H9 (cell line): ENCODE measurements around the gene MMP23B. TPM values are rescaled to one million over a fixed set of nuclear protein-coding genes. Genes with fewer than 3 reads are reported as not detected.
"Not testable (repeated sequence)": the region's sequence is repeated elsewhere in the genome, so short reads cannot be mapped to it uniquely, and the experiment has no call there.

Source experiments
- DNase-seq: peaks from one replicate; pipeline ENCODE4 v3.0.0-alpha.2; 2017
- H2AFZ ChIP-seq: one replicate; pipeline ENCODE4 v1.6.1; 2013; ENCODE audit warnings: mild to moderate bottlenecking, low read length, control low read depth, moderate library complexity
- H2AK5ac ChIP-seq: 2 replicates; pipeline ENCODE4 v1.6.1; 2013; ENCODE audit warnings: low read length, control low read depth, mixed read lengths; ENCODE audit not compliant: insufficient read length
- H2BK120ac ChIP-seq: one replicate; pipeline ENCODE4 v1.6.1; 2013; ENCODE audit warnings: low read depth, mild to moderate bottlenecking, low read length, control low read depth, inconsistent platforms; ENCODE audit not compliant: poor library complexity, severe bottlenecking
- H2BK12ac ChIP-seq: 2 replicates; pipeline ENCODE4 v1.6.1; 2013; ENCODE audit warnings: low read length, control low read depth, mixed read lengths, low read depth; ENCODE audit not compliant: insufficient read length
- H2BK15ac ChIP-seq: 2 replicates; pipeline ENCODE4 v1.6.1; 2013; ENCODE audit warnings: low read depth, low read length, control low read depth
- H2BK20ac ChIP-seq: one replicate; pipeline ENCODE4 v1.6.1; 2013; ENCODE audit warnings: low read depth, mild to moderate bottlenecking, low read length, control low read depth, inconsistent platforms; ENCODE audit not compliant: poor library complexity, severe bottlenecking
- H2BK5ac ChIP-seq: 2 replicates; pipeline ENCODE4 v1.6.1; 2013; ENCODE audit warnings: low read length, control low read depth, mixed read lengths; ENCODE audit not compliant: insufficient read length
- H3K14ac ChIP-seq: 2 replicates; pipeline ENCODE4 v1.6.1; 2013; ENCODE audit warnings: low read length, control low read depth; ENCODE audit not compliant: insufficient read depth
- H3K18ac ChIP-seq: 2 replicates; pipeline ENCODE4 v1.6.1; 2013; ENCODE audit warnings: low read depth, mild to moderate bottlenecking, mixed read lengths, low read length, control low read depth; ENCODE audit not compliant: insufficient read length
- H3K23ac ChIP-seq: 2 replicates; pipeline ENCODE4 v1.6.1; 2013; ENCODE audit warnings: low read length, control low read depth, mixed read lengths, low read depth; ENCODE audit not compliant: insufficient read length
- H3K23me2 ChIP-seq: 2 replicates; pipeline ENCODE4 v1.6.1; 2013; ENCODE audit warnings: low read depth, mild to moderate bottlenecking, mixed read lengths, low read length, control low read depth; ENCODE audit not compliant: insufficient read length, poor library complexity, severe bottlenecking
- H3K27ac ChIP-seq: 2 replicates; pipeline ENCODE4 v1.5.1; 2013; ENCODE audit warnings: low read length, control low read depth, mixed read lengths, low read depth; ENCODE audit not compliant: insufficient read length
- H3K27me3 ChIP-seq: 2 replicates; pipeline ENCODE4 v1.6.1; 2013; ENCODE audit warnings: low read length, control low read depth, inconsistent platforms; ENCODE audit not compliant: insufficient read depth
- H3K4ac ChIP-seq: 2 replicates; pipeline ENCODE4 v1.6.1; 2013; ENCODE audit warnings: low read depth, mild to moderate bottlenecking, control low read depth, inconsistent platforms, low read length, moderate library complexity
- H3K4me1 ChIP-seq: 2 replicates; pipeline ENCODE4 v1.6.1; 2013; ENCODE audit warnings: low read length, control low read depth, inconsistent platforms; ENCODE audit not compliant: insufficient read depth
- H3K4me2 ChIP-seq: 2 replicates; pipeline ENCODE4 v1.6.1; 2013; ENCODE audit warnings: low read length, control low read depth, mixed read lengths; ENCODE audit not compliant: insufficient read length, insufficient read depth
- H3K56ac ChIP-seq: 2 replicates; pipeline ENCODE4 v1.6.1; 2013; ENCODE audit warnings: low read depth, mild to moderate bottlenecking, mixed read lengths, low read length, control low read depth; ENCODE audit not compliant: insufficient read length
- H3K79me1 ChIP-seq: 2 replicates; pipeline ENCODE4 v1.6.1; 2013; ENCODE audit warnings: low read depth, mild to moderate bottlenecking, moderate library complexity, low read length, control low read depth, inconsistent platforms; ENCODE audit not compliant: insufficient read depth, poor library complexity, severe bottlenecking
- H3K79me2 ChIP-seq: 2 replicates; pipeline ENCODE4 v1.6.1; 2013; ENCODE audit warnings: low read length, control low read depth, inconsistent platforms; ENCODE audit not compliant: insufficient read depth
- H3K9ac ChIP-seq: 2 replicates; pipeline ENCODE4 v1.6.1; 2013; ENCODE audit warnings: low read length, control low read depth, mixed read lengths; ENCODE audit not compliant: insufficient read length; ENCODE audit errors: extremely low read depth
- H3K9me3 ChIP-seq: one replicate; pipeline ENCODE4 v1.6.1; 2013; ENCODE audit warnings: low read depth, low read length, inconsistent platforms; ENCODE audit not compliant: control insufficient read depth
- H3T11ph ChIP-seq: one replicate; pipeline ENCODE4 v1.6.1; 2013; ENCODE audit warnings: mild to moderate bottlenecking, low read length, control low read depth, inconsistent platforms
- H4K20me1 ChIP-seq: one replicate; pipeline ENCODE4 v1.6.1; 2013; ENCODE audit not compliant: control insufficient read depth, insufficient read length, insufficient read depth
- H4K5ac ChIP-seq: 2 replicates; pipeline ENCODE4 v1.6.1; 2013; ENCODE audit warnings: low read depth, mild to moderate bottlenecking, mixed read lengths, low read length, control low read depth; ENCODE audit not compliant: insufficient read length
- H4K8ac ChIP-seq: replicated peaks from 2 replicates; pipeline ENCODE4 v1.6.1; 2013; ENCODE audit warnings: low read length, control low read depth, mixed read lengths, low read depth; ENCODE audit not compliant: insufficient read length
- H4K91ac ChIP-seq: 2 replicates; pipeline ENCODE4 v1.6.1; 2013; ENCODE audit warnings: low read depth, mild to moderate bottlenecking, moderate library complexity, mixed read lengths, low read length, control low read depth; ENCODE audit not compliant: insufficient read length
- H3K27ac Mint-ChIP-seq, 3 experiments: 2 replicates in 2 of 3; 3 replicates in 1 of 3; pipeline ENCODE4 v1.8.0; 2020 to 2021; ENCODE audit warnings: mixed read lengths in 3 of 3, mild to moderate bottlenecking in 1 of 3, moderate library complexity in 1 of 3
- H3K27me3 Mint-ChIP-seq: 2 replicates; pipeline ENCODE4 v1.8.0; 2021; ENCODE audit warnings: low read depth, mild to moderate bottlenecking, moderate library complexity, mixed read lengths
- H3K36me3 Mint-ChIP-seq, 3 experiments: 2 replicates in 2 of 3; 3 replicates in 1 of 3; pipeline ENCODE4 v1.8.0; 2020 to 2021; ENCODE audit warnings: low read depth in 3 of 3, mixed read lengths in 3 of 3; ENCODE audit not compliant: insufficient read depth in 1 of 3
- H3K4me1 Mint-ChIP-seq, 2 experiments: 2 replicates each; pipeline ENCODE4 v1.8.0; 2020; ENCODE audit warnings: mixed read lengths in 2 of 2
- H3K4me3 Mint-ChIP-seq, 2 experiments: 2 replicates in 1 of 2; 3 replicates in 1 of 2; pipeline ENCODE4 v1.8.0; 2020 to 2021; ENCODE audit warnings: mild to moderate bottlenecking in 2 of 2, mixed read lengths in 2 of 2, moderate library complexity in 1 of 2
- H3K9me3 Mint-ChIP-seq, 2 experiments: 2 replicates in 1 of 2; 3 replicates in 1 of 2; pipeline ENCODE4 v1.8.0; 2020; ENCODE audit warnings: mild to moderate bottlenecking in 2 of 2, mixed read lengths in 2 of 2, moderate library complexity in 1 of 2
- WGBS: extraction: QIAGEN DNeasy Blood & Tissue Kit; methylation state at CpG from one replicate; pipeline ENCODE4 v1.1.7; 2013; ENCODE audit warnings: missing lambda C conversion rate, low lambda C conversion rate, mixed read lengths; ENCODE audit not compliant: insufficient read length; ENCODE audit errors: extremely low coverage; 5-methylcytosine and 5-hydroxymethylcytosine counted together
- total RNA-seq: library from RNA; stranded (reverse); gene quantifications from 2 replicates; pipeline ENCODE4 v1.2.1, GENCODE V29; 2021

Gene MMP23B
- total RNA-seq, 1 experiment from 2014 or later, result 12.5 TPM

GRCh38 chr1:1640711-1641461 is 8.9 kb downstream of the MMP23B start:
- not testable (repeated sequence) for H3K79me1 ChIP-seq, H3K27ac ChIP-seq, H3T11ph ChIP-seq, H4K20me1 ChIP-seq, H3K9me3 ChIP-seq, H3K14ac ChIP-seq, H3K4me2 ChIP-seq, H3K27me3 Mint-ChIP-seq, H2BK120ac ChIP-seq, H2BK20ac ChIP-seq, H4K5ac ChIP-seq, H4K8ac ChIP-seq, H3K27me3 ChIP-seq, H2BK5ac ChIP-seq, H3K79me2 ChIP-seq, H3K9ac ChIP-seq, DNase-seq, H2BK15ac ChIP-seq, H3K23me2 ChIP-seq, H3K4me1 Mint-ChIP-seq, H3K4ac ChIP-seq, H3K27ac Mint-ChIP-seq, H3K23ac ChIP-seq, H3K9me3 Mint-ChIP-seq, H3K56ac ChIP-seq, H2AFZ ChIP-seq, H4K91ac ChIP-seq, H2BK12ac ChIP-seq, H3K4me3 Mint-ChIP-seq, H2AK5ac ChIP-seq, H3K18ac ChIP-seq, H3K4me1 ChIP-seq
- H3K36me3 Mint-ChIP-seq, result peaks cover 8 to 16% (median 12%) of the 10 kb centered on the region in 3 experiments; a peak in 6 of 7 replicates
- no CpG with 5 or more reads among the region's 38 CpGs for WGBS

DNA sequence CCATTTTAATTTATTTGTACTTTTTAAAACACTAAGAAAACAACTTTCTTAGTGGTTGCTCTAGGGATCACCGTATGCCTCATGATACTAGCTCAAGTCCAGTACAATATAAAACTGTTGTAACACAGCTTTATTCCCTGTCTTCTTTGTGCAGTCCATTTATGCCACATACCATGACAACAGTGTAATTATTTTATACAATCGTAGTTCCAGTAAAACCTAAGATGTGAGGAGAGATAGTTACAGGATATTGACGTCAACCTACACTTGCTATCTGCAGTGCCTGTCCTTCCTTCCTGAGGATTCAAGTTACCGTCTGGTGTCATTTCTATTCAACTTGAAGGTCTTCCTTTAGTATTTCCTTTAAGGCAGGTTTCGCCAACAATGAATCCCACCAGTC is 14.4 kb downstream of the MMP23B start:
- WGBS, result no CpG with 5 or more reads among the region's 5 CpGs
- not testable (repeated sequence) for H3K27me3 ChIP-seq, H3T11ph ChIP-seq

More for the DNA sequence above, 14.4 kb downstream of the MMP23B start:
- H2AK5ac ChIP-seq, H2BK120ac ChIP-seq, H4K8ac ChIP-seq, H3K27me3 Mint-ChIP-seq, H2BK15ac ChIP-seq, H3K27ac Mint-ChIP-seq, H2BK20ac ChIP-seq, H3K9me3 ChIP-seq, H3K23me2 ChIP-seq, H4K5ac ChIP-seq, H2BK12ac ChIP-seq, H3K4me1 Mint-ChIP-seq, H3K9me3 Mint-ChIP-seq, H3K79me1 ChIP-seq, H3K4me2 ChIP-seq, H3K14ac ChIP-seq, H3K4ac ChIP-seq, DNase-seq, H3K56ac ChIP-seq, H2BK5ac ChIP-seq, H3K18ac ChIP-seq, H4K20me1 ChIP-seq, H2AFZ ChIP-seq, H3K9ac ChIP-seq, H3K27ac ChIP-seq, H3K23ac ChIP-seq, H3K4me3 Mint-ChIP-seq, H3K79me2 ChIP-seq, H4K91ac ChIP-seq, H3K4me1 ChIP-seq: not testable (repeated sequence)
- peaks cover 32 to 48% (median 48%) of the 10 kb centered on the region in 3 experiments; a peak in 6 of 7 replicates for H3K36me3 Mint-ChIP-seq
